ENCODE data around the gene XPO4. TPM values are rescaled to one million over a fixed set of nuclear protein-coding genes. Genes with fewer than 3 reads are reported as not detected.
"Not testable (repeated sequence)": the region's sequence is repeated elsewhere in the genome, so short reads cannot be mapped to it uniquely, and the experiment has no call there.

XPO4 gene
- total RNA-seq, 1 donor from 2014 or later, result 27.4 TPM

- CTCF ChIA-PET, result interaction anchor here (6.9 kb wide), 1 partner anchor 429 kb away, joined by 73 read pairs; no protein-coding TSS in a partner anchor
- Mint-ChIP-seq H3K27me3 (no peaks in the 10 kb centered on the region), H3K4me1 (no peaks in the 10 kb centered on the region), H3K4me3 (no peak overlapping the region), H3K36me3 (ENCODE audit: low read depth) (no peaks in the 10 kb centered on the region), H3K9me3 (no peaks in the 10 kb centered on the region), H3K27ac (no peak overlapping the region)
- DNase-seq (no peak), ATAC-seq (ENCODE audit: low read depth) (no peak)
- no peak for TF ChIP-seq CTCF (IDR thresholded peaks at IDR 0.05)
- POLR2A ChIA-PET, result no interaction called here
- intact Hi-C loops (cut with micrococcal nuclease), result loop anchor here (10.0 kb wide), 1 partner anchor 98 kb away; no protein-coding TSS in a partner anchor
Measured at GRCh38 chr13:20923272-20923671, 20.7 kb upstream of the XPO4 start.

- Mint-ChIP-seq H3K9me3 (no peaks in the 10 kb centered on the region), H3K27me3 (no peaks in the 10 kb centered on the region), H3K36me3 (ENCODE audit: low read depth) (no peaks in the 10 kb centered on the region), H3K27ac (no peak overlapping the region), H3K4me1 (no peaks in the 10 kb centered on the region), H3K4me3 (no peak overlapping the region)
- TF ChIP-seq CTCF (IDR thresholded peaks at IDR 0.05), result no peak
- DNase-seq (no peak), ATAC-seq (ENCODE audit: low read depth) (no peak)
- POLR2A ChIA-PET, result no interaction called here
- CTCF ChIA-PET, result interaction anchor here (0.7 kb wide), 1 partner anchor 223 kb away, joined by 3 read pairs; no protein-coding TSS in a partner anchor
- intact Hi-C loops (cut with micrococcal nuclease), result loop anchor here (10.0 kb wide), 1 partner anchor 97 kb away; no protein-coding TSS in a partner anchor
Measured at GRCh38 chr13:20921572-20921971, 19.0 kb upstream of the XPO4 start.

GRCh38 chr13:20915676-20916075, 13.1 kb upstream of the XPO4 start:
- H3K36me3 Mint-ChIP-seq (ENCODE audit: low read depth); H3K27me3 Mint-ChIP-seq; ATAC-seq (ENCODE audit: low read depth); H3K27ac Mint-ChIP-seq; intact Hi-C loops (cut with micrococcal nuclease); CTCF ChIA-PET; H3K4me1 Mint-ChIP-seq; POLR2A ChIA-PET; H3K9me3 Mint-ChIP-seq; H3K4me3 Mint-ChIP-seq; DNase-seq: not testable (repeated sequence)

GRCh38 chr13:20911037-20911436, 8.5 kb upstream of the XPO4 start:
- Mint-ChIP-seq H3K36me3 (ENCODE audit: low read depth) (no peaks in the 10 kb centered on the region), H3K27me3 (peaks cover 9% of the 10 kb centered on the region), H3K27ac (no peak overlapping the region), H3K9me3 (peaks cover 3% of the 10 kb centered on the region), H3K4me3 (no peak overlapping the region), H3K4me1 (no peaks in the 10 kb centered on the region)
- intact Hi-C loops (cut with micrococcal nuclease), result no loop called here
- DNase-seq (no peak), ATAC-seq (ENCODE audit: low read depth) (no peak)
- ChIA-PET POLR2A (interaction anchor here (1.2 kb wide), 1 partner anchor 8 kb away, joined by 3 read pairs; the partner anchor contains the start of gene XPO4), CTCF (no interaction called here)
- no peak for TF ChIP-seq CTCF (IDR thresholded peaks at IDR 0.05)

- H3K4me3 Mint-ChIP-seq, result no peak overlapping the region
- ChIA-PET CTCF (no interaction called here), POLR2A (no interaction called here)
- H3K9me3 Mint-ChIP-seq, result peaks cover 3% of the 10 kb centered on the region
- TF ChIP-seq CTCF (IDR thresholded peaks at IDR 0.05), result no peak
- H3K27ac Mint-ChIP-seq, result no peak overlapping the region
- intact Hi-C loops (cut with micrococcal nuclease), result no loop called here
- H3K4me1 Mint-ChIP-seq, result no peaks in the 10 kb centered on the region
- ATAC-seq (ENCODE audit: low read depth), result no peak
- DNase-seq, result no peak
- H3K27me3 Mint-ChIP-seq, result peaks cover 9% of the 10 kb centered on the region
- H3K36me3 Mint-ChIP-seq (ENCODE audit: low read depth), result no peaks in the 10 kb centered on the region
Measured at GRCh38 chr13:20908714-20909497, 6.4 kb upstream of the XPO4 start.
